OCI-LY1 (cell line): ENCODE data around the gene WDR36.

ENCODE experiments used
- CTCF ChIP-seq: fragments of 200-600 bp; sonication (generic), shearing (Covaris generic); IDR thresholded peaks from 2 replicates; pipeline ENCODE4 v1.5.1; 2017; ENCODE audit warnings: mild to moderate bottlenecking, antibody characterized with exemption, low read length, moderate library complexity, mixed read lengths
- EZH2 ChIP-seq: fragments of 200-600 bp; sonication (generic), shearing (Covaris generic); IDR thresholded peaks from 2 replicates; pipeline ENCODE4 v1.8.0; 2017; ENCODE audit warnings: borderline replicate concordance, mixed run types, mild to moderate bottlenecking, antibody characterized with exemption, low read length, moderate library complexity, mixed read lengths

- no peak for TF ChIP-seq CTCF
- no peak for TF ChIP-seq EZH2
These were observed 34.7 kb downstream of the WDR36 start for GRCh38 chr5:111126896-111127295.
